Prostate gland (tissue), 2 donors: Measurements from ENCODE around the gene ZMYND19.

Source experiments
- POLR2AphosphoS5 ChIP-seq: sonication (generic); formaldehyde crosslinking; IDR thresholded peaks from one replicate; pipeline ENCODE4 v1.6.1; 2017; ENCODE audit warnings: antibody characterized with exemption
- TF ChIP-seq, protein P1 (sequence below), 4 experiments: fragments of 200-600 bp in 2 of 4; fragments of 450-650 bp in 2 of 4; sonication (generic) in 2 of 4; IDR thresholded peaks; 1 replicate in 3 of 4; 2 replicates in 1 of 4; pipeline ENCODE4 v1.5.1; 2016 to 2019; ENCODE audit warnings: antibody characterized with exemption in 4 of 4, mild to moderate bottlenecking in 2 of 4, moderate library complexity in 2 of 4

GRCh38 chr9:137575716-137576411 lies 14.4 kb downstream of the ZMYND19 start:
- TF ChIP-seq, protein P1, sequence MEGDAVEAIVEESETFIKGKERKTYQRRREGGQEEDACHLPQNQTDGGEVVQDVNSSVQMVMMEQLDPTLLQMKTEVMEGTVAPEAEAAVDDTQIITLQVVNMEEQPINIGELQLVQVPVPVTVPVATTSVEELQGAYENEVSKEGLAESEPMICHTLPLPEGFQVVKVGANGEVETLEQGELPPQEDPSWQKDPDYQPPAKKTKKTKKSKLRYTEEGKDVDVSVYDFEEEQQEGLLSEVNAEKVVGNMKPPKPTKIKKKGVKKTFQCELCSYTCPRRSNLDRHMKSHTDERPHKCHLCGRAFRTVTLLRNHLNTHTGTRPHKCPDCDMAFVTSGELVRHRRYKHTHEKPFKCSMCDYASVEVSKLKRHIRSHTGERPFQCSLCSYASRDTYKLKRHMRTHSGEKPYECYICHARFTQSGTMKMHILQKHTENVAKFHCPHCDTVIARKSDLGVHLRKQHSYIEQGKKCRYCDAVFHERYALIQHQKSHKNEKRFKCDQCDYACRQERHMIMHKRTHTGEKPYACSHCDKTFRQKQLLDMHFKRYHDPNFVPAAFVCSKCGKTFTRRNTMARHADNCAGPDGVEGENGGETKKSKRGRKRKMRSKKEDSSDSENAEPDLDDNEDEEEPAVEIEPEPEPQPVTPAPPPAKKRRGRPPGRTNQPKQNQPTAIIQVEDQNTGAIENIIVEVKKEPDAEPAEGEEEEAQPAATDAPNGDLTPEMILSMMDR (IDR thresholded peaks at IDR 0.05), result no peak
- TF ChIP-seq POLR2AphosphoS5, result no peak
